GM12878 (cell line): ENCODE data around the gene GGTLC2.

Experiments
- BACH1 ChIP-seq: fragments of 450-650 bp; IDR thresholded peaks from 2 replicates; pipeline ENCODE4 v1.6.1; 2017; ENCODE audit warnings: mild to moderate bottlenecking, borderline replicate concordance
- CTCF ChIP-seq, 3 experiments: IDR thresholded peaks in 2 of 3; conservative IDR thresholded peaks in 1 of 3; 2 replicates each; pipeline ENCODE4 v1.5.1; 2011; ENCODE audit warnings: low read depth in 3 of 3, low read length in 3 of 3, mild to moderate bottlenecking in 3 of 3, control low read depth in 2 of 3, moderate library complexity in 2 of 3, inconsistent platforms in 1 of 3, mixed read lengths in 1 of 3; ENCODE audit not compliant: control insufficient read depth in 2 of 3, insufficient read depth in 1 of 3; ENCODE audit errors: extremely low read depth in 1 of 3
- E4F1 ChIP-seq: fragments of 450-650 bp; IDR thresholded peaks from 2 replicates; pipeline ENCODE4 v1.6.1; 2018; ENCODE audit warnings: borderline replicate concordance, mild to moderate bottlenecking; ENCODE audit not compliant: partially characterized antibody
- IRF5 ChIP-seq: fragments of 450-650 bp; IDR thresholded peaks from 2 replicates; pipeline ENCODE4 v1.6.1; 2017; ENCODE audit warnings: borderline replicate concordance
- MLLT1 ChIP-seq: fragments of 450-650 bp; IDR thresholded peaks from 2 replicates; pipeline ENCODE4 v1.6.1; 2016; ENCODE audit warnings: mild to moderate bottlenecking
- PAX5 ChIP-seq: IDR thresholded peaks from 2 replicates; pipeline ENCODE4 v1.6.1; 2011; ENCODE audit warnings: low read depth, low read length, borderline replicate concordance
- POLR2A ChIP-seq: IDR thresholded peaks from 2 replicates; pipeline ENCODE4 v1.6.1; 2011; ENCODE audit warnings: low read depth, mild to moderate bottlenecking, low read length
- RAD21 ChIP-seq: IDR thresholded peaks from 2 replicates; pipeline ENCODE4 v1.6.1; 2011; ENCODE audit warnings: mild to moderate bottlenecking, low read depth, low read length, moderate library complexity; ENCODE audit not compliant: insufficient read depth
- SIX5 ChIP-seq: IDR thresholded peaks from 2 replicates; pipeline ENCODE4 v1.6.1; 2011; ENCODE audit warnings: mild to moderate bottlenecking, low read depth, low read length, moderate library complexity; ENCODE audit not compliant: severe bottlenecking
- SMC3 ChIP-seq: IDR thresholded peaks from 2 replicates; pipeline ENCODE4 v1.6.1; 2011; ENCODE audit warnings: low read length, improper control_type of control experiment, borderline replicate concordance
- SPI1 ChIP-seq: IDR thresholded peaks from 2 replicates; pipeline ENCODE4 v1.6.1; 2011; ENCODE audit warnings: low read depth, mild to moderate bottlenecking, low read length, moderate library complexity, borderline replicate concordance; ENCODE audit not compliant: insufficient read depth
- TARDBP ChIP-seq: IDR thresholded peaks from 2 replicates; pipeline ENCODE4 v1.6.1; 2016; ENCODE audit warnings: borderline replicate concordance
- ZNF274 ChIP-seq: IDR thresholded peaks from one replicate; pipeline ENCODE4 v1.8.0; 2011; ENCODE audit not compliant: insufficient read length, insufficient read depth

GRCh38 chr22:22674467-22674866 lies 30.1 kb downstream of the GGTLC2 start:
- no peak for TF ChIP-seq SMC3
- TF ChIP-seq CTCF (IDR thresholded peaks at IDR 0.05 in 2 of 3, conservative IDR thresholded peaks at IDR 0.05 in 1 of 3; ENCODE audit: control insufficient read depth in 2 of 3, extremely low read depth in 1 of 3, insufficient read depth in 1 of 3, low read depth in 3 of 3, low read length in 3 of 3): no peak
- TF ChIP-seq TARDBP: no peak
- no peak for TF ChIP-seq E4F1
- TF ChIP-seq SPI1: no peak
- no peak for TF ChIP-seq RAD21
- TF ChIP-seq MLLT1: no peak
- TF ChIP-seq IRF5: no peak
- no peak for TF ChIP-seq ZNF274
- TF ChIP-seq BACH1: no peak
- TF ChIP-seq POLR2A: no peak
- no peak for TF ChIP-seq SIX5
- no peak for TF ChIP-seq PAX5
